ENCODE data around the gene POLG. TPM values are rescaled to one million over a fixed set of nuclear protein-coding genes. Genes with fewer than 3 reads are reported as not detected.

POLG gene
- polyA plus RNA-seq (2011; rRNA removed) (13.7 and 17.5 TPM in 2 replicates), polyA minus RNA-seq (2011; rRNA and poly(A)+ RNA removed) (23.9 and 31.1 TPM in 2 replicates)

DNA sequence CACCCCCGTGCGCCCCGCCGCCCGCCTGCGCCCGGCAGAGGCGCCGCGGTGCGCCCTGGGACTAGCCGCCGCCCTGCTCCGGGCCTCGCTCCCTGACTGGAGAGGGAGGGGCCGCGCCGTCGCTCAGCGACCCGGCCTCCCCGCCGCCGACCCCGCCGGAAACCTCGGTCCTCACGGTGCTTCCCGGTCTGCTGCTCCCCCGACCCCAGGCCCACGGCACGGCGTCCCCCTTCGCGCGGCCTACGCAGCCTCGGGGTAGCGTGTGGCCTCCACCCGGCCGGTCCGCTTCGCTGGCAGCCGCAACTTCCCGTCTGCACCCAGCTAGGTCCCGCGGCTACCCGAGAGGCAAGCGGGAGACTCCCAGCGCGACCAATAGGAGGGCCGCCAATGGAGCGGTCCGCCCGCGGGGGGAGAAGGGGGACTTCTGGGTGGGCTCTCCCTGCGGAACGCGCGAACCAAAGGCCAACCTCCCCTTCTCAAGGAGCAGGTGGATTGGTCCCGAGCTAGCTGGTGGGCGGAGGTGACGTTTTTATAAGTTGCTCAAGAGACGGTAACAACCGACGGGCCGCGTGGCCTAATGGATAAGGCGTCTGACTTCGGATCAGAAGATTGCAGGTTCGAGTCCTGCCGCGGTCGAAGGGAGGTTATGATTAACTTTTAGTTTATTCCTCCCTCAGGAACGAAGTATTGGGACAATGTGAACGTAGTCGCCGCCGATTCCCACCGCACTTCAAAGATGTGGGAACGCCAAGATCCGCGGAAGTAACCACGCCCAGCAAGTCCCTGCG, at the start of gene POLG:
TSS of gene POLG (minus strand) at position 315 of the 788 bp plus-strand sequence. CDS start 1,070 bp downstream, outside the sequence.
- peak within 1 kb of the TSS; percentile 87 for H3K4me3 ChIP-seq (ENCODE audit: low read depth, low read length)
- no peaks in the 10 kb centered on the region; the same call in 1 of the 2 replicates for H3K9me3 ChIP-seq (ENCODE audit: control insufficient read depth, insufficient read depth, low read length)
- peaks cover 12% of the 10 kb centered on the region for H3K27me3 ChIP-seq (ENCODE audit: control insufficient read depth, insufficient read depth, low read length)
- ChIA-PET CTCF (interaction anchor here (2.0 to 8.9 kb wide), 2 partner anchors 23 to 128 kb away, joined by 4 to 72 read pairs; no protein-coding TSS in a partner anchor), POLR2A (interaction anchor here (0.6 to 1.3 kb wide), 3 partner anchors 20 to 247 kb away, joined by 3 to 9 read pairs (median 6); partner anchors contain the start of gene ABHD2)
- peak; percentile 99 for DNase-seq (ENCODE audit: low read depth, low spot score)
- H3K27ac ChIP-seq (ENCODE audit: low read depth, low read length), result peak within 1 kb of the TSS; percentile 61
- TF ChIP-seq, protein P1, sequence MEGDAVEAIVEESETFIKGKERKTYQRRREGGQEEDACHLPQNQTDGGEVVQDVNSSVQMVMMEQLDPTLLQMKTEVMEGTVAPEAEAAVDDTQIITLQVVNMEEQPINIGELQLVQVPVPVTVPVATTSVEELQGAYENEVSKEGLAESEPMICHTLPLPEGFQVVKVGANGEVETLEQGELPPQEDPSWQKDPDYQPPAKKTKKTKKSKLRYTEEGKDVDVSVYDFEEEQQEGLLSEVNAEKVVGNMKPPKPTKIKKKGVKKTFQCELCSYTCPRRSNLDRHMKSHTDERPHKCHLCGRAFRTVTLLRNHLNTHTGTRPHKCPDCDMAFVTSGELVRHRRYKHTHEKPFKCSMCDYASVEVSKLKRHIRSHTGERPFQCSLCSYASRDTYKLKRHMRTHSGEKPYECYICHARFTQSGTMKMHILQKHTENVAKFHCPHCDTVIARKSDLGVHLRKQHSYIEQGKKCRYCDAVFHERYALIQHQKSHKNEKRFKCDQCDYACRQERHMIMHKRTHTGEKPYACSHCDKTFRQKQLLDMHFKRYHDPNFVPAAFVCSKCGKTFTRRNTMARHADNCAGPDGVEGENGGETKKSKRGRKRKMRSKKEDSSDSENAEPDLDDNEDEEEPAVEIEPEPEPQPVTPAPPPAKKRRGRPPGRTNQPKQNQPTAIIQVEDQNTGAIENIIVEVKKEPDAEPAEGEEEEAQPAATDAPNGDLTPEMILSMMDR (IDR thresholded peaks at IDR 0.05; ENCODE audit: low read depth, low read length), result no peak

DNA sequence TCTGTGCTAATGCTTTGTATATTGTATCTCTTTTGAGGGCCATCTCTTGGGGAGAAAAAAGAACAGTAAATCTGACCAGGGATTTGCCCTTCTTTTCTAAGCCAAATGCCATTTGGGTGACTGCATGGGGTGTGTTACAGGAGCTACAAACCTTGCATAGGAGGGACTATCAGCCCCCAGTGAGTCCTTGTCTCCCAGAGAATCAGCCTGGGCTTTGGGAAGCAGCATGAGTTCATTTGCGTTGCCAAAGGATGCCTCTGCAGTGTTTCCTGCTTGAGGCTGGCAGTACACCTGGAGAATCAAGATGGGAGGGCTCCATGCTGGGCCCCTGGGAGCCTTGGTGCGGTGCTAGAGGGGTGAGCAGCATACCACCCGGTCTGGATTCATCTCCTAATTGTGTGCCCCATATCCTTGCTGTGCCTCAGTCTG, 49.6 kb upstream of the POLG start:
- CTCF ChIA-PET, result interaction anchor here (0.6 to 2.8 kb wide), 3 partner anchors 24 to 26 kb away, joined by 3 to 14 read pairs (median 3); no protein-coding TSS in a partner anchor
- peaks cover 4% of the 10 kb centered on the region; the same call in 1 of the 2 replicates for H3K9me3 ChIP-seq (ENCODE audit: control insufficient read depth, insufficient read depth, low read length)

DNA sequence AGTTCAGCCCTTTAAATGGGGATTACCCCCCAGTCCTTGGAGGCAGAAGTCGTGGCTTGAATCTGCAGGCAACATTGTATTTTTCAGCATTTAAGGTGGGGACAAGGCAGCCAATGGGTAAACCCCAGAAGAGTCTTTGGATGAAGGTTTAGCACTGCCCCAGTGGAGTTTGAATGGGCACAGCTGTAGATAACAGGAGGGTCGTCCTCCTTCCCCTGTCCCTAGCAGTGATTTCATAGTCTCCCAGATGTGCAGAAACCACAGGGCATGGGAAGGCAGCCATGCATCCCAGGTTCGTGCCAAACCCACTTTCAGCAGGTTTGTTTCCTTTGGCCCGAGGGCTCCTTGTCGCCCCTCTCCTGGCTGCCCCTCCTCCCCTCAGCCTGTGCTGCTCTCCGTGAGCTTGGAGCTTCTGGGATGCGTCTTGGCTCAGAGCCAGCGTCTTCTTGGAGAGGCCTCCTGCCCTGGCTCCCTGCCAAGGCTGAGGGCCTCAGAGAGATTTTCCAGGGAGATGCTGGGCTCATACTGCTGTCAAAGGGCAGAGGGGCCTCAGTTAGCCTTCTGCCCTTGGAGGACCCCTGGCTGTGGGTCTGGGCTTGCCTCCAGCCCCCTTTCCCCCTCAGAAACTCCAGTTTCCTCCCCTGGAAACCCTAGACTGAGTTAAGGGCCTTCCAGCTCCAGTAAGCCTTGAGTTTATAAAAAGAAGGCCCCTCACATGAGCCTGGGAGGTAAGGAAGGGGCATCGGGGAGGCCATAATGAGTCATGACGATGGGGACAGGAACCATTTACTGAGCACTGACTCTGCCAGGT, 48.9 kb upstream of the POLG start:
- no peak for DNase-seq (ENCODE audit: low read depth, low spot score)
- ChIA-PET POLR2A (no interaction called here), CTCF (interaction anchor here (2.8 kb wide), 1 partner anchor 25 kb away, joined by 14 read pairs; no protein-coding TSS in a partner anchor)
- H3K27ac ChIP-seq (ENCODE audit: low read depth, low read length), result no peak overlapping the region
- TF ChIP-seq, protein P1 (IDR thresholded peaks at IDR 0.05; ENCODE audit: low read depth, low read length), result no peak
- H3K27me3 ChIP-seq (ENCODE audit: control insufficient read depth, insufficient read depth, low read length), result peaks cover 72% of the 10 kb centered on the region
- no peak overlapping the region for H3K4me3 ChIP-seq (ENCODE audit: low read depth, low read length)
- peaks cover 5% of the 10 kb centered on the region; the same call in 1 of the 2 replicates for H3K9me3 ChIP-seq (ENCODE audit: control insufficient read depth, insufficient read depth, low read length)

More for the DNA sequence above, 49.6 kb upstream of the POLG start:
- POLR2A ChIA-PET, result no interaction called here
- TF ChIP-seq, protein P1 (IDR thresholded peaks at IDR 0.05; ENCODE audit: low read depth, low read length), result no peak
- DNase-seq (ENCODE audit: low read depth, low spot score), result no peak
- Histone ChIP-seq H3K4me3 (ENCODE audit: low read depth, low read length) (no peak overlapping the region), H3K27me3 (ENCODE audit: control insufficient read depth, insufficient read depth, low read length) (peaks cover 69% of the 10 kb centered on the region), H3K27ac (ENCODE audit: low read depth, low read length) (no peak overlapping the region)

DNA sequence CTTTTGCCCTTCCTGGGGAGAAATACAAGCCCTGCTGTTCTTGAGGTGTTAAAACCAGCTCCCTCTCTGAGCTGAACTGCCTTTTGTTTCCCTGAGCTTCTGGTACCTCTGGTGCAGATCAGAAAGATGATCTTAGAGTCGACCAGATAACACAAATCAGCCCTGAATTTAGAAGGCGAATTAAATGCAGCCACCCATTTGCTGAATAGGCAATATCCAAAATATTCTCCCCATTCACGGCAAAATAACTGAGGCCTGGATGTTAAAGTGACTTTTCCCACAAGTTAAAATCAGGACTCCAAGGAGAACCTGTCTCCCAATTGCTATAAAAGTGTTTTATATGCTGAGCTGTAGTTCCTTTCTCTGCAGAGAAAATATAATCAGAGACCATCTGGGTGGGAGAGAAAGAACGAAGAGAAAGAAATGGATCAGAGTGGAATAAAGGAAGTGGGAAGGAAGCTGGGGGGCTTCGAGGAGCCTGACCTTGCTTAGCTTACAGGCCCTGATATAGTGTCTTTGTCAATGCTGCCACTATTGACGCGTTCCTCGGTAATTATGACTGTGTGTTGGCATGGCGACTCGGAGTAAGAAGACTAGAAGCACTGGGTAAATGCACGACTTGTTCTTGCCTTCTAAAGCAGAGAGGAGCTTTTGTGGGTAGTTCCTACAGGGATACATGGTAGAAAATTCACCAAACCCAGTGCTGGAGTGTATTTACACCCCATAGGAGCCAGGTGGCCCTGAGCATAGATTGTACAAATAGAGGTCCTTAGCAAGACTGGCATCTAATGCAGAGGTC, 47.5 kb upstream of the POLG start:
- Histone ChIP-seq H3K27ac (ENCODE audit: low read depth, low read length) (no peak overlapping the region), H3K4me3 (ENCODE audit: low read depth, low read length) (no peak overlapping the region), H3K27me3 (ENCODE audit: control insufficient read depth, insufficient read depth, low read length) (peaks cover 79% of the 10 kb centered on the region), H3K9me3 (ENCODE audit: control insufficient read depth, insufficient read depth, low read length) (peaks cover 12% of the 10 kb centered on the region; the same call in 1 of the 2 replicates)
- TF ChIP-seq, protein P1 (IDR thresholded peaks at IDR 0.05; ENCODE audit: low read depth, low read length), result no peak
- CTCF ChIA-PET, result interaction anchor here (1.0 to 2.8 kb wide), 2 partner anchors 22 to 24 kb away, joined by 4 to 14 read pairs; no protein-coding TSS in a partner anchor
- POLR2A ChIA-PET, result no interaction called here
- DNase-seq (ENCODE audit: low read depth, low spot score), result no peak
